GM12864 (cell line): Measurements from ENCODE around the gene GID4.

Experiments
- DNase-seq: peaks from one replicate; pipeline ENCODE4 v3.0.0-alpha.2; 2011; ENCODE audit warnings: low read depth
- H3K4me3 ChIP-seq: 2 replicates; pipeline ENCODE4 v1.5.1; 2011; ENCODE audit warnings: mild to moderate bottlenecking, low read depth, low read length, control low read depth
- CTCF ChIP-seq: IDR thresholded peaks from 2 replicates; pipeline ENCODE4 v1.5.1; 2011; ENCODE audit warnings: low read depth, mild to moderate bottlenecking, moderate library complexity, low read length, control low read depth, inconsistent platforms; ENCODE audit errors: missing control alignments

Gene GID4

GRCh38 chr17:18025945-18026776 is 13.0 kb upstream of the GID4 start:
- H3K4me3 ChIP-seq = no peak overlapping the region
- TF ChIP-seq CTCF = no peak
- DNase-seq = no peak

DNA sequence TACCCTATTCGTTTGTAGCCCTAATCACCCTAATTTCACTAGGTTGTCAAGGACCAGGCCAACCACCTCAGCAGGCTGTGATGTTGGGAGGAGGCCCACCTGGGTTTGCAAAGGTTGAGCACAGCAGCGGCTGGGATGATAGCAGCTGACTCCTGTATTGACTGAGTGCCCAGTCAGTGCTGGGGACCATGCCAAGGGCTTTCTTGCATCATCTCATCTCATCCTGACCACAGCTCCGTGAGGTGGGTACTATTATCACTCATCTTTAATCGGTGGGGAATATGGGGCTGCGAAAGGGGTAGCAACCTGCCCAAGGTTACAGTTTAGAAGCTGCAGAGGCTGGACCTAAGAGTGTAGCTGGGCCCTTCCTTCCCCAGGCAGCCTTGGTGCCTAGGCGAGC is 11.9 kb upstream of the GID4 start:
- TF ChIP-seq CTCF = no peak
- no peak for DNase-seq
- H3K4me3 ChIP-seq = no peak overlapping the region

- DNase-seq = no peak
- TF ChIP-seq CTCF = no peak
- H3K4me3 ChIP-seq = no peak overlapping the region
These were observed 10.9 kb upstream of the GID4 start for GRCh38 chr17:18028114-18028951.

DNA sequence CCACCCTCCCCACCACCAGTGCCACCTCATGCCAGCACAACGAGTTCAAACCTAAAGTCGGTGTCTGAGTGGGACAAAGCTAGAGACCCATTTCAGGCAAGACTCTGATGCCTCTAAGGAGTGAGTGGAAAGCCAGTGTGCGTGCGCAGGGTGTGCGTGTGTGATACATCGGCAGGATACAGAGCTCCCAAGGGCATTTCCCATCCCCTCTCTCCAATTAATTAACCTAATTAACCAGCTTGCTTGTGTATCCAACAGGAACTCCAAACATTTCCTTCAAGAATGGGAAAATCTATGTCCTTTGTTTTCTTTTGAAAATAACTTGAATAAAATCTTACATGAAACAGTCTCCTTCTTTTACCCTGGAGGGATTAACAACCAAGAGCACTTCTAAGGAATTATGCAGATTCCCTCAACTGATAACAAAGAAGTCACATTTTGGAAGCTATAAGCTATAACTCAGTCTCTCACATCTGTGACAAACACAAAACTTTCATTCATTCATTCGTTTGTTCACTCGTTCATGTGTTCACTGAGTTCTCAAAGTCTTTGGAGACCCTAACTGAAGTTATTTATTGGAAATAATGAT is 10.2 kb upstream of the GID4 start:
- no peak for TF ChIP-seq CTCF
- H3K4me3 ChIP-seq = no peak overlapping the region
- DNase-seq = no peak

DNA sequence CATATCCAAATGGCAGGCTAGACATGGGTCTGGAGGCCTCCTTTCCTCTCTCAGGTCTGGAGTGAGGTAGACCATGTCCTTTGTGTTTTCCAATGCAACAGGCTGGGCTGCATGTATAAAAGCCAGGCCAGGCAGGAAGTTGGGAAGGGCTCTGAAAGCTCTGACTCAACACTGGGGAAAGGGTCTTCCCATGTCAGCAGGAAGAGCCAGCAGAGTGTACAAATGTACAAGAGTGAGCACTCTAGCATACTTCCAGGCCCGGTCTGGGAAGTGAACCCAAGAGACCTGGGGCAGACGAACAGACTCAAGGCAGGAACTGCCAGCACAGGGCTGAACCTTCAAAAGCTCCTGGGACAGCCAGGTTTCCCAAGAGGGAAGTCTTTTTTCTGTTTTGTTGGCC is 7.3 kb upstream of the GID4 start:
- DNase-seq = no peak
- TF ChIP-seq CTCF = no peak
- no peak overlapping the region for H3K4me3 ChIP-seq

DNA sequence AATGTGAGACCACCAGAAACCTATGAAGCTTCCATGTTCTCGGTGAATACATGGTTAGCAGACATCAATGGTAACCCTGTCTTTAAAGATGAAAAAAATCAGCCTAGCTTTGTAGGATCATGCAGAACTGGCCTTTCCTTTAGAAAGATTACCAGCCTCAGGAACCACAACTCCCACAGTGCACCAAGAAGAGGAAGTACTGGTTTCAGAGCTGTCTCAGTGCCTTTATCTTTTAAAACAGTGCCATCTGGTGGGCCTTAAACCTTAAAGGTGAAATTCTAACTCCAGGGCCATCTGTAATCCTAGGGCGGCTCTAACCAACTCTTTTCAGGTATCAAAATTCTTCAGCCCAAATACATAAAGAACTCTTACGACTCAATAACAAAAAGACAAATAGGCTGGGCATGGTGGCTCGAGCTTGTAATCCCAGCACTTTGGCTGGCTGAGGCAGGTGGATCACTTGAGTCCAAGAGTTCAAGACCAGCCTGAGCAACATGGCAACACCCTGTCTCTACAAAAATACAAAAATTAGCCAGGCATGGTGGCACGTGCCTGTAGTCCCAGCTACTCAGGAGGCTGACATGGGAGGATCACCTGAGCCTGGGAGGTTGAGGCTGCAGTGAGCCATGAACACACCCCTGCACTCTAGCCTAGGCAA is 5.6 kb upstream of the GID4 start:
- TF ChIP-seq CTCF = peak; percentile 54
- DNase-seq = peak; percentile 74
- H3K4me3 ChIP-seq = no peak overlapping the region
